T-helper 1 cell treated with Interleukin-12 subunit alpha and Interleukin-12 subunit beta and Interleukin-4 antibody, amounts not matched to agents 30 μg/mL and 1 μg/mL, for 36 hours (primary cell): ENCODE measurements around the gene MYO5B.

Source experiments
- H3K27ac Mint-ChIP-seq: one replicate; pipeline ENCODE4 v1.8.0; 2021; ENCODE audit warnings: mild to moderate bottlenecking, mixed read lengths
- H3K27me3 Mint-ChIP-seq: one replicate; pipeline ENCODE4 v1.8.0; 2021; ENCODE audit warnings: low read depth, mixed read lengths
- H3K36me3 Mint-ChIP-seq: one replicate; pipeline ENCODE4 v1.8.0; 2021; ENCODE audit warnings: low read depth, mixed read lengths
- H3K4me1 Mint-ChIP-seq: one replicate; pipeline ENCODE4 v1.8.0; 2021; ENCODE audit warnings: low read depth, mixed read lengths
- H3K4me3 Mint-ChIP-seq: one replicate; pipeline ENCODE4 v1.8.0; 2021; ENCODE audit warnings: mild to moderate bottlenecking, moderate library complexity, mixed read lengths
- H3K9me3 Mint-ChIP-seq: one replicate; pipeline ENCODE4 v1.8.0; 2021; ENCODE audit warnings: mixed read lengths

Gene MYO5B

GRCh38 chr18:50033004-50033403 lies 161.9 kb downstream of the MYO5B start:
- Mint-ChIP-seq H3K36me3 (no peaks in the 10 kb centered on the region), H3K27ac (no peak overlapping the region), H3K4me1 (no peaks in the 10 kb centered on the region), H3K27me3 (peaks cover 13% of the 10 kb centered on the region), H3K4me3 (no peak overlapping the region), H3K9me3 (no peaks in the 10 kb centered on the region)

- H3K4me1 Mint-ChIP-seq: no peaks in the 10 kb centered on the region
- H3K9me3 Mint-ChIP-seq: no peaks in the 10 kb centered on the region
- H3K36me3 Mint-ChIP-seq: no peaks in the 10 kb centered on the region
- no peak overlapping the region for H3K27ac Mint-ChIP-seq
- H3K27me3 Mint-ChIP-seq: peaks cover 17% of the 10 kb centered on the region
- H3K4me3 Mint-ChIP-seq: no peak overlapping the region
These were observed 164.8 kb downstream of the MYO5B start for GRCh38 chr18:50030146-50030545.

GRCh38 chr18:50027996-50028395 lies 167.0 kb downstream of the MYO5B start:
- H3K4me1 Mint-ChIP-seq: no peaks in the 10 kb centered on the region
- H3K27ac Mint-ChIP-seq: no peak overlapping the region
- H3K36me3 Mint-ChIP-seq: no peaks in the 10 kb centered on the region
- H3K4me3 Mint-ChIP-seq: no peak overlapping the region
- H3K9me3 Mint-ChIP-seq: no peaks in the 10 kb centered on the region
- H3K27me3 Mint-ChIP-seq: peaks cover 23% of the 10 kb centered on the region

GRCh38 chr18:50024466-50024865 lies 170.5 kb downstream of the MYO5B start:
- Mint-ChIP-seq H3K27me3 (peaks cover 37% of the 10 kb centered on the region), H3K36me3 (no peaks in the 10 kb centered on the region), H3K27ac (no peak overlapping the region), H3K4me3 (no peak overlapping the region), H3K9me3 (no peaks in the 10 kb centered on the region), H3K4me1 (no peaks in the 10 kb centered on the region)

- Mint-ChIP-seq H3K27me3 (peaks cover 47% of the 10 kb centered on the region), H3K36me3 (no peaks in the 10 kb centered on the region), H3K9me3 (no peaks in the 10 kb centered on the region), H3K4me3 (no peak overlapping the region), H3K4me1 (no peaks in the 10 kb centered on the region), H3K27ac (no peak overlapping the region)
These were observed 172.0 kb downstream of the MYO5B start for GRCh38 chr18:50022985-50023384.

- Mint-ChIP-seq H3K27ac (no peak overlapping the region), H3K4me1 (no peaks in the 10 kb centered on the region), H3K4me3 (no peak overlapping the region), H3K27me3 (peaks cover 21% of the 10 kb centered on the region), H3K9me3 (no peaks in the 10 kb centered on the region), H3K36me3 (no peaks in the 10 kb centered on the region)
These were observed 180.3 kb downstream of the MYO5B start for GRCh38 chr18:50014606-50015005.

GRCh38 chr18:50013363-50014138 lies 181.4 kb downstream of the MYO5B start:
- Mint-ChIP-seq H3K36me3 (no peaks in the 10 kb centered on the region), H3K4me1 (no peaks in the 10 kb centered on the region), H3K9me3 (no peaks in the 10 kb centered on the region), H3K27ac (no peak overlapping the region), H3K27me3 (peaks cover 12% of the 10 kb centered on the region), H3K4me3 (no peak overlapping the region)

- Mint-ChIP-seq H3K4me3 (no peak overlapping the region), H3K27ac (no peak overlapping the region), H3K27me3 (peaks cover 7% of the 10 kb centered on the region), H3K4me1 (no peaks in the 10 kb centered on the region), H3K36me3 (no peaks in the 10 kb centered on the region), H3K9me3 (no peaks in the 10 kb centered on the region)
These were observed 183.0 kb downstream of the MYO5B start for GRCh38 chr18:50011813-50012435.

GRCh38 chr18:50009773-50010335 lies 185.1 kb downstream of the MYO5B start:
- Mint-ChIP-seq H3K4me1 (no peaks in the 10 kb centered on the region), H3K27me3 (peaks cover 8% of the 10 kb centered on the region), H3K4me3 (no peak overlapping the region)

GRCh38 chr18:50008306-50008705 lies 186.6 kb downstream of the MYO5B start:
- H3K36me3 Mint-ChIP-seq: no peaks in the 10 kb centered on the region
- H3K9me3 Mint-ChIP-seq: no peaks in the 10 kb centered on the region
- no peak overlapping the region for H3K27ac Mint-ChIP-seq
- H3K4me3 Mint-ChIP-seq: no peak overlapping the region
- H3K27me3 Mint-ChIP-seq: peaks cover 16% of the 10 kb centered on the region
- H3K4me1 Mint-ChIP-seq: no peaks in the 10 kb centered on the region

More at GRCh38 chr18:50009773-50010335, 185.1 kb downstream of the MYO5B start:
- Mint-ChIP-seq H3K36me3 (no peaks in the 10 kb centered on the region), H3K9me3 (no peaks in the 10 kb centered on the region), H3K27ac (no peak overlapping the region)

- H3K27ac Mint-ChIP-seq: no peak overlapping the region
These were observed 188.4 kb downstream of the MYO5B start for GRCh38 chr18:50006470-50007046.

GRCh38 chr18:50004013-50004412 lies 190.9 kb downstream of the MYO5B start:
- Mint-ChIP-seq H3K4me1 (no peaks in the 10 kb centered on the region), H3K4me3 (no peak overlapping the region), H3K36me3 (no peaks in the 10 kb centered on the region), H3K27me3 (peaks cover 20% of the 10 kb centered on the region), H3K27ac (no peak overlapping the region), H3K9me3 (no peaks in the 10 kb centered on the region)

More at GRCh38 chr18:50006470-50007046, 188.4 kb downstream of the MYO5B start:
- no peak overlapping the region for H3K4me3 Mint-ChIP-seq
- H3K9me3 Mint-ChIP-seq: no peaks in the 10 kb centered on the region
- no peaks in the 10 kb centered on the region for H3K4me1 Mint-ChIP-seq
- H3K36me3 Mint-ChIP-seq: no peaks in the 10 kb centered on the region
- peaks cover 20% of the 10 kb centered on the region for H3K27me3 Mint-ChIP-seq

- no peak overlapping the region for H3K4me3 Mint-ChIP-seq
- no peaks in the 10 kb centered on the region for H3K36me3 Mint-ChIP-seq
- peaks cover 20% of the 10 kb centered on the region for H3K27me3 Mint-ChIP-seq
- H3K27ac Mint-ChIP-seq: no peak overlapping the region
- H3K4me1 Mint-ChIP-seq: no peaks in the 10 kb centered on the region
- no peaks in the 10 kb centered on the region for H3K9me3 Mint-ChIP-seq
These were observed 192.2 kb downstream of the MYO5B start for GRCh38 chr18:50002781-50003180.

- H3K4me3 Mint-ChIP-seq: no peak overlapping the region
- no peaks in the 10 kb centered on the region for H3K36me3 Mint-ChIP-seq
- no peak overlapping the region for H3K27ac Mint-ChIP-seq
- H3K4me1 Mint-ChIP-seq: no peaks in the 10 kb centered on the region
- H3K9me3 Mint-ChIP-seq: no peaks in the 10 kb centered on the region
- H3K27me3 Mint-ChIP-seq: peaks cover 12% of the 10 kb centered on the region
These were observed 194.7 kb downstream of the MYO5B start for GRCh38 chr18:50000227-50000626.

GRCh38 chr18:49999128-49999527 lies 195.8 kb downstream of the MYO5B start:
- H3K4me3 Mint-ChIP-seq: no peak overlapping the region
- no peaks in the 10 kb centered on the region for H3K9me3 Mint-ChIP-seq
- no peaks in the 10 kb centered on the region for H3K4me1 Mint-ChIP-seq
- no peaks in the 10 kb centered on the region for H3K36me3 Mint-ChIP-seq
- peaks cover 12% of the 10 kb centered on the region for H3K27me3 Mint-ChIP-seq
- H3K27ac Mint-ChIP-seq: no peak overlapping the region
